Esophagus muscularis mucosa (tissue), 4 donors: Measurements from ENCODE around the gene ZNF746. TPM values are rescaled to one million over a fixed set of nuclear protein-coding genes. Genes with fewer than 3 reads are reported as not detected.

Source experiments
- DNase-seq: peaks from one replicate; pipeline ENCODE4 v3.0.0-alpha.2; 2017; ENCODE audit errors: extremely low spot score
- H3K27ac ChIP-seq, 4 donors: fragments of 200-600 bp; sonication (generic); replicated peaks in 1 of 4; 1 replicate in 3 of 4; 2 replicates in 1 of 4; pipeline ENCODE4 v1.5.1; 2016 to 2019; ENCODE audit warnings: mild to moderate bottlenecking in 1 of 4
- H3K27me3 ChIP-seq, 4 donors: fragments of 200-600 bp; sonication (generic); one replicate each; pipeline versions ENCODE4 v1.5.1 to v1.6.0; 2016 to 2019
- H3K36me3 ChIP-seq, 4 donors: fragments of 200-600 bp; sonication (generic); one replicate each; pipeline ENCODE4 v1.5.1; 2016 to 2019
- H3K4me1 ChIP-seq, 4 donors: fragments of 200-600 bp; sonication (generic); one replicate each; pipeline ENCODE4 v1.5.1; 2016 to 2019
- H3K4me3 ChIP-seq, 4 donors: fragments of 200-600 bp; sonication (generic); 1 replicate in 2 of 4; 2 replicates in 2 of 4; pipeline ENCODE4 v1.5.1; 2016 to 2019; ENCODE audit warnings: mild to moderate bottlenecking in 4 of 4, moderate library complexity in 1 of 4
- H3K9me3 ChIP-seq, 4 donors: fragments of 200-600 bp; sonication (generic); 1 replicate in 3 of 4; 2 replicates in 1 of 4; pipeline ENCODE4 v1.5.1; 2016 to 2019
- CTCF ChIP-seq, 3 experiments: fragments of 200-600 bp in 2 of 3; fragments of 450-650 bp in 1 of 3; sonication (generic) in 2 of 3; IDR thresholded peaks; one replicate each; pipeline ENCODE4 v1.5.1; 2017 to 2019; ENCODE audit warnings: antibody characterized with exemption in 3 of 3, mild to moderate bottlenecking in 2 of 3, moderate library complexity in 1 of 3
- EP300 ChIP-seq: sonication (generic); formaldehyde crosslinking; IDR thresholded peaks from one replicate; pipeline ENCODE4 v1.6.1; 2017; ENCODE audit warnings: antibody characterized with exemption
- POLR2A ChIP-seq: fragments of 450-650 bp; IDR thresholded peaks from one replicate; pipeline ENCODE4 v1.6.1; 2017; ENCODE audit warnings: antibody characterized with exemption, moderate library complexity, mild to moderate bottlenecking, low read depth
- POLR2AphosphoS5 ChIP-seq, 2 donors: sonication (generic); formaldehyde crosslinking; IDR thresholded peaks; one replicate each; pipeline ENCODE4 v1.6.1; 2017; ENCODE audit warnings: antibody characterized with exemption in 2 of 2
- WGBS: methylation state at CpG from one replicate; pipeline ENCODE4 v1.1.5; 2018; 5-methylcytosine and 5-hydroxymethylcytosine counted together
- intact Hi-C: fragments of 100-400 bp; cut with DNase I; formaldehyde crosslinking; loops from one replicate; pipeline ENCODE4 v1.15.1; 2023
- total RNA-seq, 4 donors: library from RNA; depleted of rRNA; stranded (reverse); fragments of >200 nt; gene quantifications; one replicate each; pipeline versions ENCODE4 v1.1.0 to v1.2.1, GENCODE V29; 2016

Gene ZNF746
- total RNA-seq, 4 donors from 2014 or later = 20.9 to 28.7 (median 27.9) TPM

GRCh38 chr7:149469806-149470205, 27.8 kb downstream of the ZNF746 start:
- no peaks in the 10 kb centered on the region for H3K9me3 ChIP-seq
- H3K4me1 ChIP-seq = no peaks in the 10 kb centered on the region
- peaks cover 25 to 41% (median 38%) of the 10 kb centered on the region in 4 donors for H3K36me3 ChIP-seq
- 93% methylated on average over 8 of the region's 8 CpGs for WGBS
- H3K27me3 ChIP-seq = no peaks in the 10 kb centered on the region
- peak; percentile 47 for DNase-seq
- TF ChIP-seq CTCF (IDR thresholded peaks at IDR 0.05) = no peak
- TF ChIP-seq POLR2AphosphoS5 (IDR thresholded peaks at IDR 0.05) = no peak
- TF ChIP-seq POLR2A = no peak
- TF ChIP-seq EP300 = no peak
- H3K4me3 ChIP-seq = no peak overlapping the region
- H3K27ac ChIP-seq = no peak overlapping the region
- intact Hi-C loops = no loop called here

GRCh38 chr7:149468208-149468607, 29.4 kb downstream of the ZNF746 start:
- TF ChIP-seq EP300 = no peak
- TF ChIP-seq POLR2AphosphoS5 (IDR thresholded peaks at IDR 0.05) = no peak
- TF ChIP-seq CTCF (IDR thresholded peaks at IDR 0.05) = no peak
- no peak for TF ChIP-seq POLR2A
- intact Hi-C loops = no loop called here

GRCh38 chr7:149467321-149467859, 30.2 kb downstream of the ZNF746 start:
- Histone ChIP-seq H3K9me3 (no peaks in the 10 kb centered on the region), H3K4me1 (no peaks in the 10 kb centered on the region), H3K27ac (no peak overlapping the region), H3K36me3 (peaks cover 5 to 16% (median 14%) of the 10 kb centered on the region in 4 donors), H3K27me3 (no peaks in the 10 kb centered on the region), H3K4me3 (no peak overlapping the region)
- TF ChIP-seq EP300 = no peak
- no peak for TF ChIP-seq CTCF (IDR thresholded peaks at IDR 0.05)
- no peak for TF ChIP-seq POLR2A
- TF ChIP-seq POLR2AphosphoS5 (IDR thresholded peaks at IDR 0.05) = no peak
- intact Hi-C loops = no loop called here
- DNase-seq = no peak
- 69% methylated on average over 1 of the region's 1 CpG for WGBS

More at GRCh38 chr7:149468208-149468607, 29.4 kb downstream of the ZNF746 start:
- Histone ChIP-seq H3K4me3 (no peak overlapping the region), H3K9me3 (no peaks in the 10 kb centered on the region), H3K36me3 (peaks cover 12 to 25% (median 22%) of the 10 kb centered on the region in 4 donors), H3K4me1 (no peaks in the 10 kb centered on the region), H3K27ac (no peak overlapping the region), H3K27me3 (no peaks in the 10 kb centered on the region)
- no peak for DNase-seq
- WGBS = 80% methylated on average over 5 of the region's 5 CpGs

- DNase-seq = no peak
- Histone ChIP-seq H3K36me3 (peaks cover 0 to 6% (median 4%) of the 10 kb centered on the region in 4 donors), H3K9me3 (no peaks in the 10 kb centered on the region), H3K4me1 (peaks cover 0 to 3% (median under 1%) of the 10 kb centered on the region in 4 donors), H3K27ac (no peak overlapping the region), H3K4me3 (no peak overlapping the region), H3K27me3 (no peaks in the 10 kb centered on the region)
- no peak for TF ChIP-seq POLR2A
- no peak for TF ChIP-seq POLR2AphosphoS5 (IDR thresholded peaks at IDR 0.05)
- TF ChIP-seq CTCF (IDR thresholded peaks at IDR 0.05) = no peak
- no peak for TF ChIP-seq EP300
- intact Hi-C loops = no loop called here
Measured at GRCh38 chr7:149466364-149466763, 31.2 kb downstream of the ZNF746 start.
